Brain microvascular endothelial cell (primary cell): ENCODE data around the gene KLHL2.
"Not testable (repeated sequence)": the region's sequence is repeated elsewhere in the genome, so short reads cannot be mapped to it uniquely, and the experiment has no call there.

Experiments used
- DNase-seq: peaks from one replicate; pipeline ENCODE4 v3.0.0-alpha.2; 2020
- H3K27ac ChIP-seq: fragments of 250-450 bp; sonication (Bioruptor Pico); 2 replicates; pipeline ENCODE4 v1.5.1; 2020; ENCODE audit warnings: mild to moderate bottlenecking, moderate library complexity
- H3K27me3 ChIP-seq: fragments of 250-450 bp; sonication (Bioruptor Pico); replicated peaks from 2 replicates; pipeline ENCODE4 v1.5.1; 2020; ENCODE audit warnings: mild to moderate bottlenecking
- H3K36me3 ChIP-seq: fragments of 250-450 bp; sonication (Bioruptor Pico); replicated peaks from 2 replicates; pipeline ENCODE4 v1.5.1; 2020; ENCODE audit warnings: mild to moderate bottlenecking
- H3K4me3 ChIP-seq: 2 replicates; pipeline ENCODE4 v1.5.1; 2011; ENCODE audit warnings: low read depth, mild to moderate bottlenecking, control low read depth, low read length, moderate library complexity
- CTCF ChIP-seq: IDR thresholded peaks from 2 replicates; pipeline ENCODE4 v1.5.1; 2011; ENCODE audit warnings: low read depth, mild to moderate bottlenecking, moderate library complexity, low read length, control low read depth, inconsistent platforms; ENCODE audit errors: missing control alignments
- in situ Hi-C: cut with HindIII; loops from 2 replicates; pipeline ENCODE4 v1.10.0; 2017; ENCODE audit warnings: low sequenced_read_pairs, low pct_ligation_motif_present

Gene KLHL2

GRCh38 chr4:165234766-165235165 is 27.4 kb downstream of the KLHL2 start:
- TF ChIP-seq CTCF: no peak
- in situ Hi-C loops: no loop called here
- Histone ChIP-seq H3K27ac (no peak overlapping the region), H3K36me3 (no peaks in the 10 kb centered on the region), H3K4me3 (no peak overlapping the region), H3K27me3 (no peaks in the 10 kb centered on the region)
- DNase-seq: no peak

GRCh38 chr4:165236852-165237251 is 29.5 kb downstream of the KLHL2 start:
- H3K27me3 ChIP-seq, H3K27ac ChIP-seq, DNase-seq, in situ Hi-C loops, H3K4me3 ChIP-seq, H3K36me3 ChIP-seq: not testable (repeated sequence)

DNA sequence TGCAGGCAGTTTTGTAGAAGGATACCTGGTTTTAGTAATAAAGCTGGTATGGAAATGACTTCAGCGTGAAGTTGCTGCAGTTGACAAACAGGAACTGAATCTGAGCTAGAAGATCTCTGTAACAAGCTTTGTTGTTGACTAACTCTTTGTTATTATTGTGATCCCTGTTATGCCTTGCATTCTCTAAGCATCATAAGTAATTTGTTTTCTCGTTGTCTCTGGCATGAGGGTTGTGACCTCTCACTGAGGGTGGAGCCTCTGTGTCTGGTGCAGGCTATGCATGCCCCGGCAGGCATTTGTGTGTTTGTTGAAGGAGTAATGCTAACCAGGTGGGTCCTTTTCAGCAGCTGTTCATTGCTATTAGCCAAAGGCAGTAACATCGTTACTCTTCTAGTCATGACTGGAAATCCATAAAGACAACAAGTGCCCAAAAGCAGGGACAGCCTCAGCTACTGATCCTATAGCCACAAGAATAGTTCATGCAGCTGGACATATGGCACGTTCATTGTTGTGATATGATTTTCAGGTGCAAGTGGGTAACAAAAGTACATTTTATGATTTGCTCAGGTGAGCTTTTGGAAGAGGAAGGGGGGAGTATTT is 30.8 kb downstream of the KLHL2 start:
- DNase-seq, H3K27ac ChIP-seq, H3K27me3 ChIP-seq, in situ Hi-C loops, H3K4me3 ChIP-seq, H3K36me3 ChIP-seq: not testable (repeated sequence)

- H3K27me3 ChIP-seq, H3K36me3 ChIP-seq, in situ Hi-C loops, H3K27ac ChIP-seq, H3K4me3 ChIP-seq, DNase-seq: not testable (repeated sequence)
Observed at GRCh38 chr4:165240761-165241160, 33.4 kb downstream of the KLHL2 start.

- H3K27ac ChIP-seq, H3K4me3 ChIP-seq, H3K27me3 ChIP-seq, DNase-seq, H3K36me3 ChIP-seq, in situ Hi-C loops: not testable (repeated sequence)
Observed at GRCh38 chr4:165244148-165244547, 36.8 kb downstream of the KLHL2 start.

DNA sequence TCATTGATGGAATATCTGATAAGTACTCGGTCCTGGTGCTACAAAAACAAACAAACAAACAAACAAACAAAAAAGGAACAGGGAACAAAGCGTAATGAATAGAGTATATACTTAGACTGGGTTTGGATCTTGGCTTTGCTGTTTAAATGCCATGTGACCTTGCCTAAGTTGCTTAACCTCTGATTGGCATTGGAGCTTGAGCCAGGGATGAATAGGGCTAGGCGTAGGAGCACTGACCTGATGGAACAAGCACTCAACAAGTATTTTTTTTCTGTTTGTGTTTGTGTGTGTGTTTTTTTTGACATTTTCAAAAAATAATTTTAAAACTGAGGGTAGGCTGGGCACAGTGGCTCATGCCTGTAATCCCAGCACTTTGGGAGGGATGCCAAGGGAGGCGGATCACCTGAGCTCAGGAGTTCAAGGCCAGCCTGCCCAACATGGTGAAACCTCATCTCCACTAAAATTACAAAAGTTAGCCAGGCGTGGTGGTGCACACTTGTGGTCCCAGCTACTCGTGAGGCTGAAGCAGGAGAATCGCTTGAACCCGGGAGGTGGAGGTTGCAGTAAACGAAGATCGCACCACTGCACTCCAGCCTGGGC is 37.3 kb downstream of the KLHL2 start:
- in situ Hi-C loops, H3K27ac ChIP-seq, H3K27me3 ChIP-seq, H3K4me3 ChIP-seq, DNase-seq, H3K36me3 ChIP-seq: not testable (repeated sequence)

DNA sequence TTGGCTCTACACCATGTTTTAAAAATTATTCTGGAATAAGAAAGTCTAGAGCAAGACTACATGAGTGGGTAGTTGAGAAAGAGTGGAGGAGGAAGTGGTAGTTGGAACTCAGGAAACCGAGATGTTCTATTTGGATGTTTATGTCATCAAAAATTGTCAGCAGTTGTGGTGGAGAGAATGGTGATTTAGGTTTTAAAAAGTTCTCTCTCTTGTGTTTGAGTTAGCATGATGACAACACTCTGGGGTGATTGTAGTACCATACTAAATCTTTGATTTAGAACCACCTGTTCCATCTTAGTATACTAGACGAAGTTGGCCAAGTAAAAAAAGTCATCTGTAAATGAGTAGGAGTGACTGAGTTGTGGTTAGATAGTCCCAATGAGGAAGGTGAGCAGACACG is 40.7 kb downstream of the KLHL2 start:
- no peak for DNase-seq
- Histone ChIP-seq H3K36me3 (no peaks in the 10 kb centered on the region), H3K27ac (no peak overlapping the region), H3K27me3 (no peaks in the 10 kb centered on the region), H3K4me3 (no peak overlapping the region)
- in situ Hi-C loops: no loop called here
- no peak for TF ChIP-seq CTCF

DNA sequence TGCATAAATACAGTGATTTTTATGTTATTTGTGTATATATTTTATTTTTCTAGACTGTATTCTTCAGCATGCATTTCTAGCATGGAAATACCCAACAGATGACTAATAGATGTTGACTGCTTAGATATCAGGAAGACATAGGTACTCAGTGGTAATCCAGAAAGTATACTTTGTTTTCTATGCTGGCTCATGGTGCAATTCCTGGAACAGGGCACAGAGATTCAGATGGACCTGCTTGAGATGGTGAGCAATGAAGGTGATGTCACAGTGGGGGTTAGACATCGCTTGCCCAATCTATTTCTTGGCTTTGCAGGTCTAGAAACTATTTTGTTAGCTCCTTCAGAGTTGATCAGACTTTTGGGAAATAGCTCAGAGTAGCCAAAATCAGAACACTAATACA is 41.5 kb downstream of the KLHL2 start:
- H3K27me3 ChIP-seq, H3K4me3 ChIP-seq, H3K36me3 ChIP-seq, in situ Hi-C loops, H3K27ac ChIP-seq: not testable (repeated sequence)
- peak; percentile 22 for DNase-seq

DNA sequence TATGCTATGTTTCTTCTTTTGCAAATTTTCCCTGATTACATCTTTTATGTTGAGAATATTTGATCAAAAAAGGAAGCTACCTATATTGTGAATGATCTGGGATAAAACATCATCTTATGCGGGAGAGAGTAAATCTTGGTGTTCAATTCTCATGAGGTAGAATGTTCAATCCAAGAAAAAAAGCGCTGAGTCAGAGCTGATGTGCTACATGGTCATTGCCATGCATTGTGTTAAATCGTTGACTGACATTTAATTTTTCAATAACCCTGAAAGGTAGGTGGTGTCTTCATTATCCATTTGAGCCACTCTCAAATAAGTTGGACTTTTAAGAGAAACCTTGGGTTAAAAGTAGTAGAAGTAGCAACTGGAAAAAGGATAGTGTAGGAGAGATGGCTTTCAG is 47.4 kb downstream of the KLHL2 start:
- H3K27ac ChIP-seq, DNase-seq, H3K27me3 ChIP-seq, in situ Hi-C loops, H3K4me3 ChIP-seq, H3K36me3 ChIP-seq: not testable (repeated sequence)

DNA sequence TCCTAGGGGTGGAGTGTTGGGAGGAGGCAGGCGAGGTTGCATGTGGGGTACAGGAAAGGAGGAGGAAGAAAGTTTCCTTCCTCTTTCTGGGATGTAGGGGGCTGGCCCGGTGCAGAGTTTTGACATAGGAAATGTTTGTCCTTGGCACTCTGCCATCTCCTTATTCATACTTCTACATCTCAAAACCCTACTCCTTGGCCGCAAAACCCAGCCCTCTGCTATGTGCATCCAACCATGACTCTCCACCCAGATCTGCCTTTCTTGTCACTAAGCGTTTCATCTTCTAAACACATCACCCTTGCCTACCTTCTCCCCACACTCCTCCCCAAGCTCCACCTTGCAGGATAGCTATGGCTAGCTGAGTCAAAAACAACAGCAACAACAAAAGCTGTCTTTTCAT is 48.1 kb downstream of the KLHL2 start:
- in situ Hi-C loops, H3K27ac ChIP-seq: not testable (repeated sequence)

GRCh38 chr4:165256074-165256659 is 48.8 kb downstream of the KLHL2 start:
- H3K4me3 ChIP-seq, H3K27me3 ChIP-seq, DNase-seq, in situ Hi-C loops, H3K36me3 ChIP-seq, H3K27ac ChIP-seq: not testable (repeated sequence)

More for the DNA sequence above, 48.1 kb downstream of the KLHL2 start:
- not testable (repeated sequence) for H3K4me3 ChIP-seq, H3K36me3 ChIP-seq, H3K27me3 ChIP-seq
- DNase-seq: peak; percentile 66

DNA sequence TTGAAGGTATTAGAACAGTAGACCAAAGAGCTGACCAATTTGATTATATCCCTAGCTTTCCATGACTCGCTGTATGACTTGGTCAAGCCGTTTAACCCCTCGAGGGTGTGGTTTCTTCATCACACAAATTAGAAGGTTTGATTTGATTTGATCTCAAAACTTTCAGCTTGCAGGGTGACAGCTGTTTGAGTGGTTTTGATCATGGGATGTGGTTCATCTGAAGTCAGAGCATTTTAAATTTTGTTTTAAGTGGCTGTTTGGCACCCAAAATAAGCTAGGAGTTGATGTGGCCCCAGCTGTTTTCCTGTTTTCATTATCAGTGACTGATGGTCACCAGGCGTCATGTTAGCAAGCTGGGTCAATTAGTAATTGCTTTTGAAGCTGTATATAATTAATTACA is 52.4 kb downstream of the KLHL2 start:
- DNase-seq, H3K36me3 ChIP-seq, H3K4me3 ChIP-seq, H3K27ac ChIP-seq, H3K27me3 ChIP-seq, in situ Hi-C loops: not testable (repeated sequence)

DNA sequence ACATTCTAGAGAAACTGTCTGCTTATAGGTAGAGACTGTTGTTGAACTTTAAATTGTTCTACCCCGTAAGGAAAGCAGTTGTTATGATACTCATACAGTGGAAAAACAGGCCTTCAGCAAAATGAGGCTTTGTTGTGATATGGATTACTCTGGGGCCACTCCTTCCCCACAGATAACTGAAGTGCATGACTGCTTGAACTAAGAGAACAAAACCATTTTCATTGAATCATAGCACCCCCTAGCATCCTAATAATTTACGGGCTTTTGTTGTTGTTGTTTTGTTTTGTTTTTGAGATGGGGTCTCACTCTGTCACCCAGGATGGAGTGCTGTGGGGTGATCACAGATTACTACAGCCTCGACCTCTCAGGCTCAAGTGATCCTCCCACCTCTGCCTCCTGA is 54.9 kb downstream of the KLHL2 start:
- DNase-seq, in situ Hi-C loops, H3K4me3 ChIP-seq, H3K36me3 ChIP-seq, H3K27ac ChIP-seq, H3K27me3 ChIP-seq: not testable (repeated sequence)
